Keratinocyte (primary cell): ENCODE results near the gene MRTFB. TPM values are rescaled to one million over a fixed set of nuclear protein-coding genes. Genes with fewer than 3 reads are reported as not detected.
A peak's percentile ranks its signal among the peaks of the same experiment; 100 is the strongest.

ENCODE experiments used
- DNase-seq: peaks from one replicate; pipeline ENCODE4 v3.0.0-alpha.2; 2011; ENCODE audit warnings: low read depth, missing footprints, low spot score
- FAIRE-seq: peaks from 2 replicates; lab custom pipeline; 2011; peaks lifted over from hg19 to GRCh38; lab: Jason Lieb, UNC
- H2AFZ ChIP-seq: 2 replicates; pipeline ENCODE4 v1.6.0; 2012; ENCODE audit warnings: low read length, control low read depth, inconsistent platforms; ENCODE audit not compliant: control insufficient read depth
- H3K27ac ChIP-seq: 2 replicates; pipeline ENCODE4 v1.5.1; 2011; ENCODE audit warnings: low read length; ENCODE audit not compliant: control insufficient read depth, insufficient read depth
- H3K27me3 ChIP-seq: 3 replicates; pipeline ENCODE4 v1.6.0; 2011; ENCODE audit warnings: low read length; ENCODE audit not compliant: control insufficient read depth, insufficient read depth; ENCODE audit errors: extremely low read depth
- H3K36me3 ChIP-seq, 2 experiments: 2 replicates in 1 of 2; 3 replicates in 1 of 2; pipeline ENCODE4 v1.5.1; 2011; ENCODE audit warnings: low read length in 2 of 2, mild to moderate bottlenecking in 1 of 2; ENCODE audit not compliant: control insufficient read depth in 2 of 2, insufficient read depth in 2 of 2; ENCODE audit errors: extremely low read depth in 1 of 2
- H3K4me1 ChIP-seq: 3 replicates; pipeline ENCODE4 v1.5.1; 2011; ENCODE audit warnings: low read length; ENCODE audit not compliant: control insufficient read depth, insufficient read depth; ENCODE audit errors: extremely low read depth
- H3K4me2 ChIP-seq: 3 replicates; pipeline ENCODE4 v1.6.0; 2011; ENCODE audit warnings: low read depth, low read length; ENCODE audit not compliant: control insufficient read depth, insufficient read depth; ENCODE audit errors: extremely low read depth
- H3K4me3 ChIP-seq, 3 experiments: fragments of 200-600 bp in 1 of 3; sonication (generic) in 1 of 3; 2 replicates in 2 of 3; 3 replicates in 1 of 3; pipeline ENCODE4 v1.5.1; 2011 to 2016; ENCODE audit warnings: low read length in 3 of 3, mild to moderate bottlenecking in 3 of 3, control low read depth in 2 of 3, inconsistent platforms in 1 of 3, low read depth in 1 of 3, mixed read lengths in 1 of 3, mixed run types in 1 of 3, moderate library complexity in 1 of 3; ENCODE audit not compliant: control insufficient read depth in 2 of 3, insufficient read depth in 2 of 3; ENCODE audit errors: extremely low read depth in 1 of 3
- H3K79me2 ChIP-seq: 2 replicates; pipeline ENCODE4 v1.6.0; 2012; ENCODE audit warnings: low read length; ENCODE audit not compliant: control insufficient read depth, insufficient read depth
- H3K9ac ChIP-seq: 3 replicates; pipeline ENCODE4 v1.6.0; 2011; ENCODE audit warnings: low read length; ENCODE audit not compliant: control insufficient read depth, insufficient read depth; ENCODE audit errors: extremely low read depth
- H3K9me1 ChIP-seq: 3 replicates; pipeline ENCODE4 v1.6.0; 2011; ENCODE audit warnings: low read length; ENCODE audit not compliant: control insufficient read depth, insufficient read depth; ENCODE audit errors: extremely low read depth
- H3K9me3 ChIP-seq: 2 replicates; pipeline ENCODE4 v1.5.1; 2012; ENCODE audit warnings: low read depth, low read length; ENCODE audit not compliant: control insufficient read depth
- H4K20me1 ChIP-seq: 3 replicates; pipeline ENCODE4 v1.6.0; 2011; ENCODE audit warnings: low read length; ENCODE audit not compliant: control insufficient read depth, insufficient read depth; ENCODE audit errors: extremely low read depth
- CTCF ChIP-seq, 3 experiments: IDR thresholded peaks in 1 of 3; conservative IDR thresholded peaks in 1 of 3; optimal IDR thresholded peaks in 1 of 3; 2 replicates in 2 of 3; 3 replicates in 1 of 3; pipeline versions ENCODE3 to v1.5.1; 2011; ENCODE audit warnings: low read length in 3 of 3, mild to moderate bottlenecking in 3 of 3, moderate library complexity in 2 of 3, control low read depth in 1 of 3, inconsistent platforms in 1 of 3; ENCODE audit not compliant: insufficient read depth in 2 of 3; ENCODE audit errors: extremely low read depth in 1 of 3
- EZH2 ChIP-seq: IDR thresholded peaks from one replicate; pipeline ENCODE4 v1.6.1; 2012; ENCODE audit warnings: inconsistent platforms, mild to moderate bottlenecking, low read length, moderate library complexity
- dilution Hi-C: fragments of 300-500 bp; cut with MboI; formaldehyde crosslinking; loops from one replicate; pipeline ENCODE4 v1.7.0; 2020; ENCODE audit warnings: low sequenced_read_pairs; ENCODE audit not compliant: extremely low pct_ligation_motif_present
- polyA plus RNA-seq, 5 experiments: library from polyadenylated mRNA; depleted of rRNA in 3 of 5; stranded (reverse) in 3 of 5; stranded (forward) in 1 of 5; unstranded in 1 of 5; fragments of >200 nt; gene quantifications; 1 replicate in 1 of 5; 2 replicates in 3 of 5; 3 replicates in 1 of 5; pipeline versions ENCODE4 v1.2.1 to v1.2.3, GENCODE V29; 2011 to 2012; ENCODE audit warnings: missing spikeins in 2 of 5, low read depth in 1 of 5, low replicate concordance in 1 of 5

MRTFB gene
- polyA plus RNA-seq, 1 donor (not counting 4 experiments of a cell fraction or from before 2014, with no cell fraction given) = 12.1 TPM

GRCh38 chr16:14111713-14112538 lies 40.8 kb downstream of the MRTFB start:
- Histone ChIP-seq H3K9me3 (no peaks in the 10 kb centered on the region), H3K79me2 (peaks cover 14% of the 10 kb centered on the region), H3K36me3 (no peaks in the 10 kb centered on the region), H3K4me3 (no peak overlapping the region), H3K27me3 (no peaks in the 10 kb centered on the region), H3K4me2 (no peak overlapping the region), H3K4me1 (peaks cover 11% of the 10 kb centered on the region), H3K9me1 (no peaks in the 10 kb centered on the region), H2AFZ (no peak overlapping the region), H3K9ac (no peak overlapping the region), H4K20me1 (peaks cover 4% of the 10 kb centered on the region), H3K27ac (no peak overlapping the region)
- FAIRE-seq (peak; percentile 63), DNase-seq (no peak)
- TF ChIP-seq CTCF (optimal IDR thresholded peaks at IDR 0.05 in 1 of 3, IDR thresholded peaks at IDR 0.05 in 1 of 3, conservative IDR thresholded peaks at IDR 0.05 in 1 of 3; ENCODE audit: extremely low read depth in 1 of 3, insufficient read depth in 2 of 3, low read length in 3 of 3) = no peak
- no peak for TF ChIP-seq EZH2
- dilution Hi-C loops = no loop called here

DNA sequence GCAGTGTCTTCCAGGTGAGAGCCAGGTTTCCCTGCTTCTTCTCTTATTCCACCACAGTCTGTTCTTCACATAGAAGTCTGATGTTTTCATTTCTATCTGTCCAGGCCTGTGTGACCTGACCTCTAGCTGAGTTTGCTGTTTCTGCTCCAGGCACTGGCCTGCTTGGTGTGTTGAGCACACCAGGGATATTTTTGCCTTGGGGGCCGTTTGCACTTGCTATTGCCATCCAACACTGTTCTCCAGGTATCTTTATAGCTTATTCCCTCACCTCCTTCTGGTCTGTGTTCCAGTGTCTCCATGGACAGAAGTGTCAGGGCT lies 41.4 kb downstream of the MRTFB start:
- H3K79me2 ChIP-seq = peaks cover 14% of the 10 kb centered on the region
- no peaks in the 10 kb centered on the region for H3K36me3 ChIP-seq
- DNase-seq (no peak), FAIRE-seq (no peak)
- H3K4me1 ChIP-seq = peaks cover 11% of the 10 kb centered on the region
- no peak overlapping the region for H3K4me2 ChIP-seq
- no peak for TF ChIP-seq CTCF (optimal IDR thresholded peaks at IDR 0.05 in 1 of 3, IDR thresholded peaks at IDR 0.05 in 1 of 3, conservative IDR thresholded peaks at IDR 0.05 in 1 of 3; ENCODE audit: extremely low read depth in 1 of 3, insufficient read depth in 2 of 3, low read length in 3 of 3)
- TF ChIP-seq EZH2 = no peak
- H4K20me1 ChIP-seq = peaks cover 4% of the 10 kb centered on the region
- no peaks in the 10 kb centered on the region for H3K9me3 ChIP-seq
- H3K27me3 ChIP-seq = no peaks in the 10 kb centered on the region
- no peak overlapping the region for H2AFZ ChIP-seq
- H3K4me3 ChIP-seq = no peak overlapping the region
- dilution Hi-C loops = no loop called here
- H3K27ac ChIP-seq = no peak overlapping the region
- H3K9me1 ChIP-seq = no peaks in the 10 kb centered on the region
- H3K9ac ChIP-seq = no peak overlapping the region
